Measurements from ENCODE around the gene SMARCA4. TPM values are rescaled to one million over a fixed set of nuclear protein-coding genes. Genes with fewer than 3 reads are reported as not detected.

SMARCA4 gene
- total RNA-seq, 1 experiment from 2014 or later: 57.9 TPM

DNA sequence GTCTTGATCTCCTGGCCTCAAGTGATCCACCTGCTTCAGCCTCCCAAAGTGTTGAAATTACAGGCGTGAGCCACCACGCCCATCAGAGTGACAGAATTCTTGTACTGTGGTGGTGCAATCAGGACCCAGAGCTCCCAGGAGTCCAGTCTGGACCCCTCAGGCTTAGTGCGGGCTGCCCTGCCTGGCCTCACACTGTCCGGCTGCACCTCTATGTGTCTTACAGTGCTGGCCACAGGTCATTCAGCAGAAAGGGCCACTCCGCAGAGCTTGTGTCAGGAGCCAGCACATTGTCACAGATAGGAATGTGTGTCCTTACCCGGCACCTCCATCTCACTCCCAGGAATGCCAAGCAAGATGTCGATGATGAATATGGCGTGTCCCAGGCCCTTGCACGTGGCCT is 49.2 kb downstream of the SMARCA4 start:
- no peak for DNase-seq (ENCODE audit: low spot score)

DNA sequence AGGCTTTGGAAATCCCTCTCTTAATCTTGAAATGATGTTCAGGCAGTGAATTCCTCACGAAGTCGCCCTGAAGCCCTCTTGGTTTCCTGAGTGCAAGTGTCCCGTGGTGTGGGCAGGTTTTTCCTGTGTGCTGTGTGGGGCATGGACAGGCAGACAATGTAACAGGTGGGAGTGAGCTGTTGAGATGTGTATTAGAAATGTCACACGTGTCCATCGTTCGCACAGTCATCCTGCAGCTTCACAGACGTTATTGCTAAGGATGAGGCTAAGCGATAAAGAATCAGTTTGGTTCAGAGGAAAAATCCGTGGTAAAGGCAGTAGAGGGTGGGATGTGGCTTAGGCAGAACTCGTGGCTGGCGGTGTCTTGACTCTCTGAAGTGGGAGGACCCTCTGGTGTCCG is 51.7 kb downstream of the SMARCA4 start:
- DNase-seq (ENCODE audit: low spot score): no peak

DNA sequence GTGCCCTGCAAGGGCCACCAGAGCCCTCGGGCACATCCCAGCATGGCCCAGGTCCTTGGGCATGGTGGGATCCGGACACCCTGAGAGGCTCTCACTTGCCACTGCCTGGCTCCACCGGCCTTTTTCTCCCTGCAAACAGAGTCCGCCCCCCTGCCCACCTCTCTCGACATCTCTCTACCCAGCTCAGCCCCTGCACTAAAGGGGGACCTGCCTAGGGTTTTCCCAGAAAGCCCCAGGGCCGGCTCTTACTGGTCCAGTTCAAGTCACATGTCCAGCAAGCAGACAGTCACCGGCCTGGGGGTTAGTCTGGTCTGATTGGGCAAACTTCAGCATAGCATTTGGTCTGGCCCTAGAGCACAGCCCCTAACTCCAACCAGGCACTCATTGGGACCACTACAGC is 52.9 kb downstream of the SMARCA4 start:
- DNase-seq (ENCODE audit: low spot score): no peak

DNA sequence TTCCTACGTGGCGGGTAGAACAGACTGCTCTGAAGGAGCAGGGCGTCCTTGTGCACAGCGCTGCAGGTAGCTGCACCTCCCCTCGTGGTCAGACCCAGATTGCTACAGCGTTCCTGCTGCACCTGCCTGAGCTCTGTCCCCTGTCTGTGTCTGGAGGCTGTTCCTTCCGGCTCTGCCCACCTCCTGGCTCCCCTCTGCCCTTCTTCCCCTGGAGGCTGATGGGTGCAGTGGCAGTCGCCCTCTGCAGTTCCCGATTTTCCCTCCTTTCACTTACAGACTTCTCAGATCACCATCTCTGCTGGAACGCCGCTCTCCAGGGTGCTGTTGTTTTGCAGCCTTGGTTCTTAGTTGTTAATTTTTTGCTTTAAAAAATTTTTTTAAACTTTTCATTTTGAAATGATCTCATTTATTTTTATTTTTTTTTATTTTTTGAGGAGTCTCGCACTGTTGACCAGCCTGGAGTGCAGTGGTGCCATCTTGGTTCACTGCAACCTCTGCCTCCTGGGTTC is 53.6 kb downstream of the SMARCA4 start:
- DNase-seq (ENCODE audit: low spot score): no peak

DNA sequence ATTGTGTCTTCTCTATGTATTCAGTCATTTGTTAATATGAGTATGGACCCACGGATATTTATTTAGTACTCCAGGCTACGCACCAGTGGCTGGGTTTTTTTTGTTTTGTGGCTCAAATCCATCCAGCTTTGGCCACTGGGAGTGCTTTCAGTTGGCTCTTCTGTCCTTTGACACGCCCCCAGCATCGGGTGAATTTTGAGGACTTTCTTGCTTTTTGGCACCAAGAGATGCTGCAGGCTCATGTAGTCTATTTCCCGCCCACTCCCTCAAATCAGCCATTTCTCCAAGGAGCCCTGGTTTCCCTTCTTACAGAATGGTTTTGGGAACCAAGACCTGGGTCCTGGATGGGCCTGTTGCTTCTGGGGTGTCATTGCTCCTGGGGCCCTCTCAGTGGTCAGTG is 55.8 kb downstream of the SMARCA4 start:
- DNase-seq (ENCODE audit: low spot score): no peak

DNA sequence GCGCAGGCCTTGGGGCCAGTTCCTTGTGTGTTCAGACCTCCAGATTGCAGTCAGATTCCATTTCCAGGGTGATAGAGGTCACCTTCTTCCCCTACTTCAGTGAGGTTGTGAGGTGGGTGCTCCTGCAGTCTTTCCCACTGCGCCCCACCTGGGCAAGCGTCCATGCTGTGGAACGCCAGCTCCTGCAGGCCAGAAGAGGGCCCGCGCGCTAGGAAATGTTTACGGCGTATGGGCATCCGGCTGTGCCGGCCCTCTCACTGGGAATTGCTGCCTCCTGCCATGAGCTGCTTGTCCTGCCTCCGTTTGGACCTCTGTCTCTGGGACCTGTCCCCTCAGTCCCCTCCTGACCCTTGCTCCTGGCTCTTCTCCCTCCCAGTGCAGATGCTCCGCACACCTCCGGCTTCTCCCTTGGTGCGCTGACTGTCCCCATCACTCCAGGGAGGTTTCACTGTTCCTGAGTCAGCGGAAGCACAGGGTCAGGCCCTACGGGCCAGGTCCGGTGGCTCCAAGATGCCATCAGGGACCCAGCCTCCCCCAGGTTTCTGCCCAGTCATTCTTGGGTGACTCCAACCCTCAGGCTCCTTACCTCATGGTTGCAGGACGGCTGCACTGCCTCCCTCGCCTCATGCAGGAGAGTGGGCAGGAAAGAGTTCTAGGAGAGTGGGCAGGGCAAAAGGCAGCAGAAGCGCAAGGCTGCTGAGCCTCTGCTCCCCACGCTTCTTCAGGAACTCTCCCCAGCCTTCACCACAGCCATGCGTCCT is 56.6 kb downstream of the SMARCA4 start:
- no peak for DNase-seq (ENCODE audit: low spot score)

DNA sequence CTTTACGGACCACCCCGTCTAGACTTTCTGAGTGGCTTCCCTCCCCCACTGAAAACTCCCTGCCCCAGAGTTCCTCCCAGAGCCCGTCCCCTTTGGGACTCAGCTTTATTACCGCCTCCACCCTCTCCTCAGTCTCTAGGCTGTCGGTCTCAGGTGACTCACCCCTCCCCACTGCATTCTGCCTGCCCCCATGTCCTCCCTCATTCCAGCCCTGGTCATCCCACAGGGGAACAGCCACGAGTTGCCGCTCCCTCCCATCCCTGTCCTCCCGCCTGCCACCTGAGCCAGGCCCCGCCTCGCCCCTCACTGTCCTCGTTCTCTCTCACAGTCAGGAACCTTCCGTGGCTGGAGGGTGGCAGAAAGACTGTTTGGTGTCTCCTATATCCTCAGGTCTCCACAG is 57.3 kb downstream of the SMARCA4 start:
- no peak for DNase-seq (ENCODE audit: low spot score)

DNA sequence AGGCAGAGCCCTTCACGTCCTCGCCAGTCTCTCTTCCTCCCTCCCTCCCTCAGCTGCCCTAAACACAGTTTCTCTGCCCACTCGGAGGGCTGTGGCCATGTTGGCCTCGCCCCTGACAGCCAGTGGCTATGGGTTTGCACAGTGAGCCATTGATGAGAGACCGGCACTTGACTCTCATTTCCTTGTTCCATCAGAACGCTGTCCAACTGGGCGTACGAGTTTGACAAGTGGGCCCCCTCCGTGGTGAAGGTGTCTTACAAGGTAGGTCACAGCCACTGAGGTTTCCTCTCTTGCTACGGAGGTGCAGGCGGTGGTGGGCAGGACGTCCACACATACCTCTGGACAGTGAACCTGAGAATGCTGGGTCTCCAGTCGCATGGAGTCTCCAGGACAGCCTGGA is 57.9 kb downstream of the SMARCA4 start:
- DNase-seq (ENCODE audit: low spot score): no peak

DNA sequence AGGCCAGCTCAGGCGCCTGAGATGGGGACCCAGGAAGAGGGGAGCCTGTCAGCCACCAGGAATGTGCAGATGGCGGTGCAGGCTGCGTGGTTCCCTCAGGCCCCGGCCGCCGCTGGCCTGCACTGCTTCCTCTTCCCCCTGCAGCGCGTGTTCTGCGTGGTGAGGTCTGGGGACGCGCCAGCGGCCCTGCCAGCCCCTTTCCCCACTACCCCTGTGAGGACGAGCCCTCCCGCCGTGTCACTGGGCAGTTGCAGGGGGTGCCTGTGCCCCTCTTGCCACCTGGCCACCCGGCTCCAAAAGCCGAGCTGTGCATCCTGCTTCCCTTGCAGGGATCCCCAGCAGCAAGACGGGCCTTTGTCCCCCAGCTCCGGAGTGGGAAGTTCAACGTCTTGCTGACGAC is 58.4 kb downstream of the SMARCA4 start:
- DNase-seq (ENCODE audit: low spot score): no peak

DNA sequence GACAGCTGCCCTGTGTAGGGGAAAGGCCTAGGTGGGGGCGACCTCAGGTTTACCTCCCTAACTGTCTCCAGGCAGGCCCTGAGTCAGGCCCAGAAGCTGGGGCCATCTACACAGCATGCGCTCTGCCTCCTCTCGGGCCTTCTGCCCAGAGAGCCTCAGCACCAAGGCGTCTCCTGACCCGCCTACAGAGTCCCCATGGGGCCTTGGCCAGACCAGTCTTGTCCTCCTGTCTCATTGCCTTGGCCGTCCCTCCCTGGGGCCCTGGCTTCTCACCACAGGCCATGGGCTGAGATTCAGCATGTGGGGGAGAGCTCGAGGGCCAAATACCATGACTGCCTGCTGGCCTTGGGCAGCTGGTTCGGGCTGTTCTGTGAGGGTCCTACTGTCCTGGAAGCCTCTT is 59.0 kb downstream of the SMARCA4 start:
- DNase-seq (ENCODE audit: low spot score): no peak

DNA sequence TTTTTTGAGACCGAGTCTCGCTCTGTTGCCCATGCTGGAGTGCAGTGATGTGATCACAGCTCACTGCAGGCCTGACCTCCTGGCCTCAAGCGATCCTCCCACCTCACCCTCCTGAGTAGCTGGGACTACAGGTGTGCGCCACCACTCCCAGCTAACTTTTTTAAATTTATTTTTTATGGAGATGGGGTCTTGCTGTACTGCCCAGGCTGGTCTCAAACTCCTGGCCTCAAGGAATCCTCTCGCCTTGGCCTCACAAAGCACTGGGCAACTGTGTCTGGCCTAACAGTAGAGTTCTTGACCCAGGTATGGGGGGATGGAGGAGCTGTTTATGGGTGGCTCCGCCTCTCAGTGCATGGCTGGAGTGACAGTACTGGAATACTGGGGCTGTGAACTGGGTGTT is 59.6 kb downstream of the SMARCA4 start:
- DNase-seq (ENCODE audit: low spot score): no peak

DNA sequence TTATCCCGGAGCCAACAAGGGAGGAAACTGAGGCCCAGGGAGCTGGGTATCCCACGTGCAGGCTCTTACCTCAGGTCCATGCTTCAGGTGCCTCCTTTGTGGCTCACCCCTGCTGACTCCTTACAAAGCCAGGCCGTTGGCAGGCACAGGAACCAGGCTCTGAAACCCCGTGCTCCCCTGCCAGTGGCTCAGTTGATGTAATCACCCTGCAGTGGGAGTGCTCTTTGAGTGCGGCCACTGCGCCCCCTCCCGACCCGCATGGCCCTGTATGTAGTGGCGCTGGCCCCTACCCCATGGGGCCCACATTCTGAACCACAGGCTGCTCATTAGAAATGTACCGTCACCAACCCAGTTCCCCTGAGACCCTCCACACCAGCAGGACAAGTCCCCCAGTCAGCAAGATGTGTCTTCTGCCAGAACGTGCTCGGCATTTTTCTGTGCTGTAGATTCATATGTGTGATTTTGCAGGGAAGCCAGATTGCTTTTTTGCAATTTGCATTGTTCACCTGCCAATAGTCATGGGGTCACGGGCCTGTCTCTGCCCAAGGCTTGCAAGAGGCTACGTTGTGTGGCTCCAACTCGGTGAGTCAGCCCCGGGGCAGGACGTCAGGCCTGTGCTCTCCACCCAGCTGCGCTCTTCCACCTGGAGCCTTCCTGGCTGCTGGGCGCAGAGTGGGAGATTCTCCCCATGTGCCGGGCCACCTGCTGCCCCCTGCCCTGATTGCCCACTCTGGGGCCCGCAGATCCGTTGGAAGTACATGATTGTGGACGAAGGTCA is 60.3 kb downstream of the SMARCA4 start:
- DNase-seq (ENCODE audit: low spot score): no peak

DNA sequence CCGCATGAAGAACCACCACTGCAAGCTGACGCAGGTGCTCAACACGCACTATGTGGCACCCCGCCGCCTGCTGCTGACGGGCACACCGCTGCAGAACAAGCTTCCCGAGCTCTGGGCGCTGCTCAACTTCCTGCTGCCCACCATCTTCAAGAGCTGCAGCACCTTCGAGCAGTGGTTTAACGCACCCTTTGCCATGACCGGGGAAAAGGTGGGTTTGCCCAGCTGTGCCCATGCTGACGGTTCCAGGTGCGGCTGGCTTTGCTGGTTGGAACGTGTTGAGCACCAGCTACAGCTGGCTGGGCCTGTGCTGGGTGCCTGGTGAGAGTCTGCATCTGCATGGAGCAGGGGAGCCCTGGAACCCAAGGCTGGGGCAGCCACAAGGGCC is 60.9 kb downstream of the SMARCA4 start:
- no peak for DNase-seq (ENCODE audit: low spot score)

DNA sequence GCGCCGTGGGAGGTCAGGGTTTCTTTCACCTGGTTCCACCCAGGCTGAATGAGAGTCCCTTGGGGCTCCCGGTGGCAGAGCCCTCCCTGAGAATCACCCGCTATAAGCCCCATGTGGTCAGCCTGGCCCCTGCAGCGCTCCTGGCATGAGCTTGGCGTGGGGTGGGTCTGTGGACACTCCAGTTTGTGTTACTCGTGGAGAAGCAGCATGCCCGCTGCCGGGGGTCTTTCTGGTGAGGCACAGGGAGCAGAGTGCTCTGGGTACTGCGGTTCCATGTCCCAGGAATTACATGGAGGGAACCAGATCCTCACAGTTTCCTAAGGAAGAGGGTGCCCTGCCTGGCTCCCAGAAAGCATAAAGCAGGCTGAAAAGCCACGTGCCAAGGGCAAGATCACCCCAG is 62.2 kb downstream of the SMARCA4 start:
- no peak for DNase-seq (ENCODE audit: low spot score)

DNA sequence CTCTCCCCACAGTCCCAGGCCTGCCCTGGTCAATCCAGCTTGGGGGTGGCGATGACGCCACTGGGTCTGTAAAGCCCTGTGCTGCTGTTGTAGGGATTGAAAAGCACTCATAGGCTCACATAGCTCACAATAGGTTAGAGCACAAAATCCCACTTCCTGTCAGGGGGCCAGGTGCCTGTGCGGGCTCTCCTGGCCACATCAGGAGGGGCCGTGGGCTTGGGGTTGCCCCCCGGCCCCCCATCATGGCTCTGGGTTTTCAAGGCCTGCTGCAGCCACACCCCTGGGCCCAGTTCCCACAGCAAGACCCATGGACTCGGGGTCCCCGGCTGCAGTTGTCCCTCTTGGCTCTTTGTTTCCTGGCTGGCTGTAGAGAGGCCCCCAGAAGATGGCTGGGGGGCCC is 62.9 kb downstream of the SMARCA4 start:
- DNase-seq (ENCODE audit: low spot score): no peak

DNA sequence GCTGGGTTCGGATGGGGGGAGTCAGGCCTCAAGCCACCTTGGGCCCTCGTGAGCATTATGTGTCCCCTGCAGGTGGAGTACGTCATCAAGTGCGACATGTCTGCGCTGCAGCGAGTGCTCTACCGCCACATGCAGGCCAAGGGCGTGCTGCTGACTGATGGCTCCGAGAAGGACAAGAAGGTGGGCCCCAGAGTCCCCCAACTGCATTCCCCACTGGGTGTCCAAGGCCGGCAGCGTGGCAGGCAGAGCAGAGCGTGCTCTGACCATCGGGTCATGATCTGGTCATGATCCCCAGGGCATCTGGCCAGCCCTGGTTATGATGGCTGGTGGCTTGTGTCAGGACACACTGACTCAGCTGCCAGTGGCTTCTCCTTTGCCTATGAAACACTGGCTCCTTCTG is 63.4 kb downstream of the SMARCA4 start:
- DNase-seq (ENCODE audit: low spot score): no peak

DNA sequence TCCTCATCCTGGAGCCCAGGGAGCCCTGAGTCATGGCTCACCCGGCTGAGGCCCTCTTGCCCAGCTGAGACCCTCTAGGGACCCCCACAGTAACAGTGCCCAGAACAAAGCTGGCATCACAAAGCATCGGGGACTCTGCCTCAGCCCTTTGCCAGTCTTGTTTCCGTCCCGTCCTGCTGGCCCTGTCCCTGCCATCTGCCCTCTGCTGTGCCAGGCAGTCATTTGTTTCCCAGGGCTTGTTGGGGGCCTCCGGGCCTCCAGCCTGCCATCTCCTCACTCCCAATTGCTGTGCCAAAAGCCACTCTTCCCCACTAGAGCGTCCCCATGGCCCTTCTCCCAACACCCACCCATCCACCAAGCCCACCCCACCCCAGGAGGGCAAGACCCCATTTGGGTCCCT is 64.2 kb downstream of the SMARCA4 start:
- no peak for DNase-seq (ENCODE audit: low spot score)

DNA sequence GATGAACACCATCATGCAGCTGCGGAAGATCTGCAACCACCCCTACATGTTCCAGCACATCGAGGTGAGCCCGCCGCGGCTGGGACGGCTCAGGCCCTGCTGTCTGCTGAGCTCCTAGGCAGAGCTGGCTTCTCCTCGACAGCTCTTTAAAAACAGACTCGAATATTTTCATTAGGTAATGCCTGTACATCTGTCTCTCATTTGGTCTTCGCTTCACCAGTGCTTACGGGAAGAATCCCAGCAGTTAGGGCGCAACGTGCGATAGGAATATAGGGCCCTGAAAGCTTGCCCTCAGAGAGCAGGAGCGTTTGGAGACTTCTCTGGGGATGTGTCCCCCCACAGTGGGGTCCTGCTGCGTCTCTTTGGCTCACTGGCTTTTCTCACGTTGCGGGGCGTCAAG is 64.6 kb downstream of the SMARCA4 start:
- no peak for DNase-seq (ENCODE audit: low spot score)

DNA sequence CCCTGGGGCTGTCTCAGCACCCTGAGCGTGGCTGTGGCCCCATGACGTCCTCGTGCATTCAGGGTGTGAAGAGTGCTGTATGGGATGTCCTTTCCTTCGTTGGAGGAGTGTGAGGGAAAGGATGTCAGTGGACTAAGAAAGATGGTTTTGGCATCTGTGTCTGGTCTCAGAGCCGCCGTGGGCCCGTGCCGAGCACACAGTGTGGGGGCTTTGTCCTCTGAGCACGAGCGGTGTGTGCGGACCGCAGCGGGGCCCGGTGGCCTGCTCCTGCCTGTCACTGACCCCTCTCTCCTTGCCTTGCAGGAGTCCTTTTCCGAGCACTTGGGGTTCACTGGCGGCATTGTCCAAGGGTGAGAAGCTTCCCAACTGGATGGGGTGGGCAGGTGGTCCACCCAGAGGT is 65.2 kb downstream of the SMARCA4 start:
- DNase-seq (ENCODE audit: low spot score): no peak

DNA sequence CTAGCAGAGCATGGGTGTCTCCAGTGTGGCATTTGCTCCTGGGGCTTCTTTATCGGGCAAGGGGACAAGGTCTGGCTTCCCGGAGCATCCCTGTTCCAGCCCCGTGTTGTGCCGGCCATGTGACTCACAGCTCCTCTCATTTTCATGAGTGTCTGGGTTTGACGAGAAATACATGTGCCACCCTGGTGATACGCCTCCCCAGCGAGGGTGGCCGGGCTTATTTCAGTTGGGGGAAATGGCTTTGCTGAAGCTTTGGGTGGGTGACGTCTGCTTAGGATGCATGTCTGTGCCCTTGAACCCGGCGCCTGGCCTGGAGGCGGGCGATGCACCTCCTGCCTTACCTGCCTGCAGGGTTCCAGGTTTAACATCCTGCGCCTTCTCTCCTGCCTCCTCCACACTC is 66.6 kb downstream of the SMARCA4 start:
- no peak for DNase-seq (ENCODE audit: low spot score)

DNA sequence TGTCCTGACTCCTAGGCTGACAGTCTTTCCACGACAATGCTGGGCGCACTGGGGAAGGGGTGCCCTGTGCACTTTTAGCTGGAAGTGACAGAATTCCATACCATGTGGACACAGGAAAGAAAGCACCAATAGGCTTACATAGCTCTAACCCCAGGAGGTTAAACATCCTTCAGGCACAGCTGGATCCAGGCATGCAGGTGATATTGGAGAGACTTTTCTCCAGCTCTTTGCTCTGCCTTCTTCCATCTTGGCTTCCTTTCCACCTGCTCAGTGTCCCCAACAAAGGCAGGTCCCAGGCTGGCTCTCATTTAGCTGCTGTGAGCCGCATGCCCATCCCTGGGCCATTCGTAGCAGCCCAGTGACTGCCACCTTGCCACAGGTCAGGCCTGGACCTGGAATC is 67.3 kb downstream of the SMARCA4 start:
- no peak for DNase-seq (ENCODE audit: low spot score)

DNA sequence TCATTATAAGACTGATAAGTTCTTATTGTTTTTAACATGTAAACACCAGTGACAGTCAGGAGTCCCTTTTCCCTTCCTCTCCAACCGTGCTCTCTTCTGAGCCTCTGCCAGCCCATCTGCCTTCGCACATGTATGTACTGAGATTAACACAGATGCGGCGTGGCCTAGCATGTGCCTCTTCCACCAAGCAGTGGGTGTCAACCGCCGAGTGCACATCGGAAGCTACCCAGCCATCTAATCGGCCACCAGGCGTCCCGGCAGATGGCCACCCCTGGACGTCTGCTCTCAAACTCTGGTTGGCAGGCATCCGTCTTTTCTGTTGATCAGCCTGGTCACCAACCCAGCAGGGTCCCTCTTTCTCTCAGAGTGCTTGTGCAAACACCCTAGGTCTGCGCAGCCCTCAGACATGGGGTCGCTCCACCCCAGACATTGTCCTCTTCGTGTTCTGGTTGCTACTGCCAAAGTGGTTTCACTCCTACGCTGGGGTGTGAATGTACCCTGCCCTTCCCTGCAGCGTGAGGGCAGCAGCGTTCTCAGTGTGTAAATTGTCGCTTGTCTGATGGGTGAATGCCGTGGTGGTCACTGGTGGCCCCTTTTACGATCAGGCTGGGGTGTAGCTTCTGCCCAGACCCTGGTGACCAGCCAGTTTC is 70.7 kb downstream of the SMARCA4 start:
- no peak for DNase-seq (ENCODE audit: low spot score)

DNA sequence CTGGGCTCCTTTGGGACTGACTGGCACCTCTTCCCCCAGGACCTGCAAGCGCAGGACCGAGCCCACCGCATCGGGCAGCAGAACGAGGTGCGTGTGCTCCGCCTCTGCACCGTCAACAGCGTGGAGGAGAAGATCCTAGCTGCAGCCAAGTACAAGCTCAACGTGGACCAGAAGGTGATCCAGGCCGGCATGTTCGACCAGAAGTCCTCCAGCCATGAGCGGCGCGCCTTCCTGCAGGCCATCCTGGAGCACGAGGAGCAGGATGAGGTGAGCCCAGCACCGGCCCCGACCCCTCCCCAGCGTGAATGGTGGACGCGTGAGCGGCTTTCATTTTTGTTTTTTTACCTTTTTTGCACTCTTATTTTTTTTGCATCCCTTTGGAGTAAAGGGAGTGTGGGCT is 72.4 kb downstream of the SMARCA4 start:
- DNase-seq (ENCODE audit: low spot score): no peak
